Umbilical cord (tissue), 2 donors: ENCODE results near the gene PDE6H. TPM values are rescaled to one million over a fixed set of nuclear protein-coding genes. Genes with fewer than 3 reads are reported as not detected.
A peak's percentile ranks its signal among the peaks of the same experiment; 100 is the strongest.

ENCODE experiments used
- DNase-seq: peaks from one replicate; pipeline ENCODE4 v3.0.0-alpha.2; 2015; ENCODE audit warnings: low spot score
- total RNA-seq: library from RNA; depleted of rRNA; stranded (reverse); fragments of >200 nt; gene quantifications from one replicate; pipeline ENCODE4 v1.2.3, GENCODE V29; 2014; ENCODE audit warnings: low replicate concordance; ENCODE audit not compliant: insufficient read depth

Gene PDE6H
- not detected for total RNA-seq

GRCh38 chr12:14972816-14973215, at the start of gene PDE6H:
TSS of gene PDE6H (plus strand) at chr12:14973042. CDS start at chr12:14978013, 4,971 bp downstream.
- no peak for DNase-seq

GRCh38 chr12:14923944-14924343, 48.9 kb upstream of the PDE6H start:
- no peak for DNase-seq

GRCh38 chr12:14924541-14924940, 48.3 kb upstream of the PDE6H start:
- no peak for DNase-seq

GRCh38 chr12:14927267-14927666, 45.6 kb upstream of the PDE6H start:
- DNase-seq, result no peak

- peak; percentile 94 for DNase-seq
These were observed 43.9 kb upstream of the PDE6H start for GRCh38 chr12:14928931-14929330.

- DNase-seq, result peak; percentile 22
These were observed 42.5 kb upstream of the PDE6H start for GRCh38 chr12:14930299-14930698.

GRCh38 chr12:14931359-14931758, 41.5 kb upstream of the PDE6H start:
- no peak for DNase-seq

GRCh38 chr12:14931791-14932560, 40.9 kb upstream of the PDE6H start:
- no peak for DNase-seq

GRCh38 chr12:14934511-14934910, 38.3 kb upstream of the PDE6H start:
- DNase-seq, result no peak

- no peak for DNase-seq
These were observed 37.8 kb upstream of the PDE6H start for GRCh38 chr12:14935031-14935430.

- no peak for DNase-seq
These were observed 36.5 kb upstream of the PDE6H start for GRCh38 chr12:14936224-14936861.

- no peak for DNase-seq
These were observed 35.8 kb upstream of the PDE6H start for GRCh38 chr12:14937014-14937413.

GRCh38 chr12:14937689-14938088, 35.2 kb upstream of the PDE6H start:
- DNase-seq, result no peak

GRCh38 chr12:14938301-14938700, 34.5 kb upstream of the PDE6H start, which contains the start of gene ERP27:
TSS of gene ERP27 (minus strand) at chr12:14938537. CDS start at chr12:14938508, 29 bp downstream.
- DNase-seq, result no peak

GRCh38 chr12:14941369-14941768, 31.5 kb upstream of the PDE6H start:
- no peak for DNase-seq

- DNase-seq, result no peak
These were observed 30.5 kb upstream of the PDE6H start for GRCh38 chr12:14942196-14942931.

- DNase-seq, result no peak
These were observed 26.7 kb upstream of the PDE6H start for GRCh38 chr12:14946162-14946561.

- no peak for DNase-seq
These were observed 26.0 kb upstream of the PDE6H start for GRCh38 chr12:14946861-14947260.

GRCh38 chr12:14948672-14949071, 24.2 kb upstream of the PDE6H start:
- peak; percentile 94 for DNase-seq

GRCh38 chr12:14949631-14950030, 23.2 kb upstream of the PDE6H start:
- DNase-seq, result no peak

GRCh38 chr12:14950421-14950820, 22.4 kb upstream of the PDE6H start:
- no peak for DNase-seq

GRCh38 chr12:14950982-14951746, 21.7 kb upstream of the PDE6H start:
- peak; percentile 90 for DNase-seq
